Measurements from ENCODE around the gene MED31. TPM values are rescaled to one million over a fixed set of nuclear protein-coding genes. Genes with fewer than 3 reads are reported as not detected.
"Not testable (repeated sequence)": the region's sequence is repeated elsewhere in the genome, so short reads cannot be mapped to it uniquely, and the experiment has no call there.

MED31 gene
- total RNA-seq, 2 donors from 2014 or later = 8.3 to 10.7 TPM

- no peaks in the 10 kb centered on the region for H3K36me3 ChIP-seq
- no peaks in the 10 kb centered on the region for H3K4me1 ChIP-seq (replicated peaks)
- no peak overlapping the region for H3K27ac ChIP-seq
- H3K4me3 ChIP-seq = no peak overlapping the region
- 64% methylated on average over 14 of the region's 14 CpGs for WGBS
- no peaks in the 10 kb centered on the region for H3K27me3 ChIP-seq (replicated peaks; ENCODE audit: insufficient read depth)
- intact Hi-C loops (cut with DNase I) = loop anchor here (5.0 kb wide), 2 partner anchors 173 to 333 kb away; no protein-coding TSS in a partner anchor
- DNase-seq (ENCODE audit: low spot score) = no peak
- TF ChIP-seq POLR2AphosphoS5 (IDR thresholded peaks at IDR 0.05) = no peak
- no peak for TF ChIP-seq POLR2A (IDR thresholded peaks at IDR 0.05)
- TF ChIP-seq, protein P1, sequence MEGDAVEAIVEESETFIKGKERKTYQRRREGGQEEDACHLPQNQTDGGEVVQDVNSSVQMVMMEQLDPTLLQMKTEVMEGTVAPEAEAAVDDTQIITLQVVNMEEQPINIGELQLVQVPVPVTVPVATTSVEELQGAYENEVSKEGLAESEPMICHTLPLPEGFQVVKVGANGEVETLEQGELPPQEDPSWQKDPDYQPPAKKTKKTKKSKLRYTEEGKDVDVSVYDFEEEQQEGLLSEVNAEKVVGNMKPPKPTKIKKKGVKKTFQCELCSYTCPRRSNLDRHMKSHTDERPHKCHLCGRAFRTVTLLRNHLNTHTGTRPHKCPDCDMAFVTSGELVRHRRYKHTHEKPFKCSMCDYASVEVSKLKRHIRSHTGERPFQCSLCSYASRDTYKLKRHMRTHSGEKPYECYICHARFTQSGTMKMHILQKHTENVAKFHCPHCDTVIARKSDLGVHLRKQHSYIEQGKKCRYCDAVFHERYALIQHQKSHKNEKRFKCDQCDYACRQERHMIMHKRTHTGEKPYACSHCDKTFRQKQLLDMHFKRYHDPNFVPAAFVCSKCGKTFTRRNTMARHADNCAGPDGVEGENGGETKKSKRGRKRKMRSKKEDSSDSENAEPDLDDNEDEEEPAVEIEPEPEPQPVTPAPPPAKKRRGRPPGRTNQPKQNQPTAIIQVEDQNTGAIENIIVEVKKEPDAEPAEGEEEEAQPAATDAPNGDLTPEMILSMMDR (IDR thresholded peaks at IDR 0.05) = no peak
- H3K9me3 ChIP-seq = no peaks in the 10 kb centered on the region
These were observed 17.5 kb upstream of the MED31 start for GRCh38 chr17:6668727-6669425.

DNA sequence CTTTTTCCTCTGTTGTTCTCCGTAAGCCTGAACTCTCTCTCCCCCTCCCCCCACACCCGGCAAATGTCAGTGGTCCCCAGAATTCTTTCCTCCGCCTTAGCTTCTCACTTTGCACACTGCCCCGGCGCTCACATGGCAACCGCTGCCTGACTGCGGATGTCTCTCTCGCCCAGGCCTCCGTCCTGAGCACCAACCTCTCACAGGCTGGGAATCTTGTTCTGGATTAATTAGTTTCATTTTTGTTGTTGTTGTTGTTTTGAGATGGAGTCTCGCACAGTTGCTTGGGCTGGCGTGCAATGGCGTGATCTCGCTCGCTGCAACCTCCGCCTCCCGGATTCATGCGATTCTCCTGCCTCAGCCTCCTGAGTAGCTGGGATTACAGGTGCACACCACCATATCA is 16.8 kb upstream of the MED31 start:
- Histone ChIP-seq H3K4me1 (replicated peaks) (no peaks in the 10 kb centered on the region), H3K9me3 (no peaks in the 10 kb centered on the region), H3K27ac (no peak overlapping the region), H3K36me3 (no peaks in the 10 kb centered on the region), H3K4me3 (no peak overlapping the region), H3K27me3 (replicated peaks; ENCODE audit: insufficient read depth) (no peaks in the 10 kb centered on the region)
- TF ChIP-seq, protein P1 (IDR thresholded peaks at IDR 0.05) = no peak
- TF ChIP-seq POLR2A (IDR thresholded peaks at IDR 0.05) (no peak), POLR2AphosphoS5 (IDR thresholded peaks at IDR 0.05) (no peak)
- intact Hi-C loops (cut with DNase I) = loop anchor here (5.0 kb wide), 2 partner anchors 174 to 334 kb away; no protein-coding TSS in a partner anchor
- DNase-seq (ENCODE audit: low spot score) = no peak
- WGBS = 82% methylated on average over 17 of the region's 17 CpGs

GRCh38 chr17:6667516-6667915 is 16.1 kb upstream of the MED31 start:
- no peaks in the 10 kb centered on the region for H3K4me1 ChIP-seq (replicated peaks)
- H3K9me3 ChIP-seq = no peaks in the 10 kb centered on the region
- no peak overlapping the region for H3K27ac ChIP-seq
- TF ChIP-seq POLR2AphosphoS5 (IDR thresholded peaks at IDR 0.05) = no peak
- TF ChIP-seq, protein P1 (IDR thresholded peaks at IDR 0.05) = no peak
- no peak for TF ChIP-seq POLR2A (IDR thresholded peaks at IDR 0.05)
- H3K4me3 ChIP-seq = no peak overlapping the region
- WGBS = 71% methylated on average over 6 of the region's 6 CpGs
- H3K27me3 ChIP-seq (replicated peaks; ENCODE audit: insufficient read depth) = no peaks in the 10 kb centered on the region
- DNase-seq (ENCODE audit: low spot score) = no peak
- intact Hi-C loops (cut with DNase I) = loop anchor here (5.0 kb wide), 2 partner anchors 175 to 335 kb away; no protein-coding TSS in a partner anchor
- no peaks in the 10 kb centered on the region for H3K36me3 ChIP-seq

DNA sequence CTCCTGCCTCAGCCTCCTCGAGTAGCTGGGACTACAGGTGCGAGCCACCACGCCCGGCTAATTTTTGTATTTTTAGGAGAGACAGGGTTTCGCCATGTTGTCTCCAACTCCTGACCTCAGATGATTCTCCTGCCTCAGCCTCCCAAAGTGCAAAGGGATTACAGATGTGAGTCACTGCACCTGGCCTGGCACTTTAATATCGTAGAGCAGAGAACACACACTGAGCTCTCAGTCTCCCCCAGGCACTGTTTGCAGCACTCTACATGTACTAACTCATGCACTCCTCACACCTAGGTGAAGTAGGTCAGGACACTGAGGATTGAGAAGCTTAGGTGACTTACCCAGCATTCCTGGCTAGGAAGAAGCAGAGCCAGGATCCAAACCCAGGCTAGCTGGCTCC is 15.2 kb upstream of the MED31 start:
- WGBS = 90% methylated on average over 6 of the region's 6 CpGs
- no peaks in the 10 kb centered on the region for H3K36me3 ChIP-seq
- H3K9me3 ChIP-seq = no peaks in the 10 kb centered on the region
- TF ChIP-seq POLR2A (IDR thresholded peaks at IDR 0.05) = no peak
- TF ChIP-seq, protein P1 (IDR thresholded peaks at IDR 0.05) = no peak
- TF ChIP-seq POLR2AphosphoS5 (IDR thresholded peaks at IDR 0.05) = no peak
- H3K4me3 ChIP-seq = no peak overlapping the region
- no peak for DNase-seq (ENCODE audit: low spot score)
- no peaks in the 10 kb centered on the region for H3K27me3 ChIP-seq (replicated peaks; ENCODE audit: insufficient read depth)
- intact Hi-C loops (cut with DNase I) = loop anchor here (5.0 kb wide), 2 partner anchors 176 to 336 kb away; no protein-coding TSS in a partner anchor
- H3K27ac ChIP-seq = no peak overlapping the region
- H3K4me1 ChIP-seq (replicated peaks) = no peaks in the 10 kb centered on the region

DNA sequence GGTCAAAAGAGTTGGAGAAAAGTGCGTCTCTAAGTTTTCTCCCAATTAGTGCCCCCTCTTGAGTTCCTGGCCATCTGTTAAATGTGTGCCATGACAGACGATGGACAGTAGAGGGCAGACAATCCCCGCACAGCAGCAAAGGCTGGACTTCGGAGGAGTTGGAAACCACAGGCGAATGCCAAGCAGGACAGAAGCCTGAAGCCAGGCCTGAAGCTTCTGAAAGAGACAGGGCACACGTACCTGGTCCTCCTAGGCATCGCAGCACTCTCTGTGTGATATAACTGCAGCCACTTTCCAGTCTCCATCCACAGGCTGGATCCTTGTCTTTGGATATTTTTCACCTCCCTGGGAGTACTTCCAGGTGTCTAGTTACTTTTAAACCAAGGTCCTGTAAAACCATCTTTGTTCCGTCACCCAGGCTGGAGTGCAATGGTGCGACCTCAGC is 14.7 kb upstream of the MED31 start:
- peak; percentile 61 for DNase-seq (ENCODE audit: low spot score)
- WGBS = 13% methylated on average over 9 of the region's 9 CpGs
- TF ChIP-seq POLR2AphosphoS5 (IDR thresholded peaks at IDR 0.05) = peak; percentile 22
- no peak for TF ChIP-seq POLR2A (IDR thresholded peaks at IDR 0.05)
- TF ChIP-seq, protein P1 (IDR thresholded peaks at IDR 0.05) = peak; percentile 57 to 89 (median 78)
- Histone ChIP-seq H3K36me3 (no peaks in the 10 kb centered on the region), H3K4me1 (replicated peaks) (no peaks in the 10 kb centered on the region), H3K9me3 (no peaks in the 10 kb centered on the region), H3K27me3 (replicated peaks; ENCODE audit: insufficient read depth) (no peaks in the 10 kb centered on the region), H3K27ac (no peak overlapping the region), H3K4me3 (no peak overlapping the region)
- intact Hi-C loops (cut with DNase I) = loop anchor here (5.0 kb wide), 2 partner anchors 176 to 336 kb away; no protein-coding TSS in a partner anchor

DNA sequence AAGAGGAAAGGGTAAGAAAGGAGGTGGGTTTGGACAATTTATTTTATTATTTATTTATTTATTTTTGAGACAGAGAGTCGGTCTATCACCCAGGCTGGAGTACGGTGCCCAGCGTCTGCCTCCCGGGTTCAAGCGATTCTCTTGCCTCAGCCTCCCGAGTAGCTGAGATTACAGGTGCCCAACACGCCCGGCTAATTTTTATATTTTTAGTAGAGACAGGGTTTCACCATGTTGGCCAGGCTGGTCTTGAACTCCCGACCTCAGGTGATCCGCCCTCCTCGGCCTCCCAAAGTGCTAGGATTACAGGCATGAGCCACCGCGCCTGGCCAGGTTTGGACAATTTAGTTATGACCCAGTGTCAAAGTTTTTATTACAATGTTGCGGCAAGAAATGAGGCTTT is 11.8 kb upstream of the MED31 start:
- H3K4me3 ChIP-seq; H3K27ac ChIP-seq; H3K4me1 ChIP-seq (replicated peaks); DNase-seq (ENCODE audit: low spot score); intact Hi-C loops (cut with DNase I); H3K27me3 ChIP-seq (replicated peaks; ENCODE audit: insufficient read depth); H3K9me3 ChIP-seq; H3K36me3 ChIP-seq: not testable (repeated sequence)
- 93% methylated on average over 14 of the region's 14 CpGs for WGBS
